Measurements from ENCODE around the gene NANOS1.

The NANOS1 gene

GRCh38 chr10:119042169-119042568 lies 12.7 kb downstream of the NANOS1 start:
- no peak overlapping the region for H3K4me3 ChIP-seq (ENCODE audit: low read length)
- DNase-seq (ENCODE audit: low read depth) = no peak
- TF ChIP-seq, protein P1, sequence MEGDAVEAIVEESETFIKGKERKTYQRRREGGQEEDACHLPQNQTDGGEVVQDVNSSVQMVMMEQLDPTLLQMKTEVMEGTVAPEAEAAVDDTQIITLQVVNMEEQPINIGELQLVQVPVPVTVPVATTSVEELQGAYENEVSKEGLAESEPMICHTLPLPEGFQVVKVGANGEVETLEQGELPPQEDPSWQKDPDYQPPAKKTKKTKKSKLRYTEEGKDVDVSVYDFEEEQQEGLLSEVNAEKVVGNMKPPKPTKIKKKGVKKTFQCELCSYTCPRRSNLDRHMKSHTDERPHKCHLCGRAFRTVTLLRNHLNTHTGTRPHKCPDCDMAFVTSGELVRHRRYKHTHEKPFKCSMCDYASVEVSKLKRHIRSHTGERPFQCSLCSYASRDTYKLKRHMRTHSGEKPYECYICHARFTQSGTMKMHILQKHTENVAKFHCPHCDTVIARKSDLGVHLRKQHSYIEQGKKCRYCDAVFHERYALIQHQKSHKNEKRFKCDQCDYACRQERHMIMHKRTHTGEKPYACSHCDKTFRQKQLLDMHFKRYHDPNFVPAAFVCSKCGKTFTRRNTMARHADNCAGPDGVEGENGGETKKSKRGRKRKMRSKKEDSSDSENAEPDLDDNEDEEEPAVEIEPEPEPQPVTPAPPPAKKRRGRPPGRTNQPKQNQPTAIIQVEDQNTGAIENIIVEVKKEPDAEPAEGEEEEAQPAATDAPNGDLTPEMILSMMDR (conservative IDR thresholded peaks at IDR 0.05; ENCODE audit: low read depth, low read length) = no peak

- H3K4me3 ChIP-seq (ENCODE audit: low read length) = no peak overlapping the region
- no peak for DNase-seq (ENCODE audit: low read depth)
- TF ChIP-seq, protein P1 (conservative IDR thresholded peaks at IDR 0.05; ENCODE audit: low read depth, low read length) = no peak
Observed at GRCh38 chr10:119045561-119045960, 16.0 kb downstream of the NANOS1 start.

DNA sequence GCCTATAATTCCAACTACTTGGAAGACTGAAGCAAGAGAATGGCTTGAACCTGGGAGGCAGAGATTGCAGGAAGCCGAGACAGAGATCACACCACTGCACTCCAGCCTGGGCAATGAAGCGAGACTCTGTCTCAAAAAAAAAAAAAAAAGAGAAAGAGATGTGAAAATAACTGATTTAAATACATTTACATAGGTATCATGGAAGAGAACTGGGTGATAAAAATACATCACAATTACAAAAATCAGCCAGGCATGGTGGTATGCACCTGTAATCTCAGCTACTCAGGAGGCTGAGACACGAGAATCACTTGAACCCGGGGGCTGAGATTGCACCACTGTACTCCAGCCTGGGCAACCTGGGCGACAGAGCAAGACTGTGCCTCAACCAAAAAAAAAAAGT lies 19.8 kb downstream of the NANOS1 start:
- TF ChIP-seq, protein P1 (conservative IDR thresholded peaks at IDR 0.05; ENCODE audit: low read depth, low read length) = no peak
- no peak overlapping the region for H3K4me3 ChIP-seq (ENCODE audit: low read length)
- no peak for DNase-seq (ENCODE audit: low read depth)

DNA sequence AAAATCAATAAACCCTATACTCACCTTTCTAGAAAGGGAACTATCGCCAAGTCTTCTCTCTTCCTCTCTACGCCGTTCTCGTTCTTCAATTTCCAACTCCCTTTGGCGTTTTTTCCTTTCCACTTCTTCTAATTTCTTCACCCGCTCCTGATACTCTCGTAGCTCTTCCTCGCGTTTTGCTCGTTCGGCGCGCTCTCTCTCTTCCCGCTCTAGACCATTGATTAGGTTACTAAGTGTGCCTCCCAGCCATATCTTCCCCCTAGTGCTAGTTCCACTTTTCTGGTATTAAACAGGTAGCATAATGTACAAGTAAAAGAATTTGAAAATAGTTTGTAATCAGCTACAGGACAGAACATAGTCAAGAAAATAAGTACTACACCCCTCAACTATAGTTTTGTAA lies 20.3 kb downstream of the NANOS1 start:
- H3K4me3 ChIP-seq (ENCODE audit: low read length) = no peak overlapping the region
- no peak for DNase-seq (ENCODE audit: low read depth)
- TF ChIP-seq, protein P1 (conservative IDR thresholded peaks at IDR 0.05; ENCODE audit: low read depth, low read length) = no peak

GRCh38 chr10:119051775-119052174 lies 22.3 kb downstream of the NANOS1 start:
- no peak overlapping the region for H3K4me3 ChIP-seq (ENCODE audit: low read length)
- TF ChIP-seq, protein P1 (conservative IDR thresholded peaks at IDR 0.05; ENCODE audit: low read depth, low read length) = no peak
- no peak for DNase-seq (ENCODE audit: low read depth)

GRCh38 chr10:119055472-119055871 lies 26.0 kb downstream of the NANOS1 start:
- TF ChIP-seq, protein P1 (conservative IDR thresholded peaks at IDR 0.05; ENCODE audit: low read depth, low read length) = no peak
- no peak for DNase-seq (ENCODE audit: low read depth)
- no peak overlapping the region for H3K4me3 ChIP-seq (ENCODE audit: low read length)

DNA sequence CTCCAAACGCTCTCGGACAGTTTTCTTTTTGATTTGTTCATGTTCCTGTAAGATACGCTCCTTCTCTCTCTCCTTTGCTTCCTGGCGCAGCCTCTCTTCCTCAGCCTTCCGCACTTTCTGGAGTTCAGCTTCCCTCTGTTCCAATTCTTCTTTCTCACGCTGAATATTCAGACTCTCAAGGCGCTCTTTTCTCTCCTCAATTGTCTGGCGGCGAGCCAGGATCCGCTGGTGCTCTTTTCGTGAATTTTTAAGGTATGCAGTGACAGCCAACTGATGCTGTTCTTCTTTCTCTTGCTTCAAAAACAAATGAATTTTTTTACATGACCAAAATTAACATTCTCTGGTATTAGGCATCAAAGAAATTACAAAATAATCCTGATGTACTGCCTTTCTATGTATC lies 28.5 kb downstream of the NANOS1 start:
- TF ChIP-seq, protein P1 (conservative IDR thresholded peaks at IDR 0.05; ENCODE audit: low read depth, low read length) = no peak
- H3K4me3 ChIP-seq (ENCODE audit: low read length) = no peak overlapping the region
- DNase-seq (ENCODE audit: low read depth) = no peak

All from retinal pigment epithelial cell (primary cell).